ENCODE results near the gene ESD.

ESD gene

DNA sequence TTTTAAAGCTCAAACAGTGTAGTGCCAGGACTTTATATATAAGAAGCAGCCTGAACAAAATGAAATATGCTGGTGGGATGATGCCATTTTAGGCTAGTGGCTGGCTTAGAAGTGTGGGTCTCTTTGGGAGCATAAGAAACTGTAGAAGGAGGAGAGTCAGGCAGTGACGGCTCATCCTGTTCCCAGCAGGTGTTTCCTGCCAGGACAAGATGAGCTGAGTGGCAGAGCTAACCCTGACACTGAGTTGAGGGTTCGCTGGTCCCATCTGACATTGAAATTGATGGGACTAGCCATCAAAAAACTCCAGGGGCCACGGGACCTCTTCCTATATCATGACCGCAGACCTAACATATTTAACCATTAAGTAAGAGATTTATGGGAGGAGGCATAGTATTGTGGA, 51.3 kb downstream of the ESD start:
- DNase-seq (ENCODE audit: low read depth in 3 of 3) = no peak

DNA sequence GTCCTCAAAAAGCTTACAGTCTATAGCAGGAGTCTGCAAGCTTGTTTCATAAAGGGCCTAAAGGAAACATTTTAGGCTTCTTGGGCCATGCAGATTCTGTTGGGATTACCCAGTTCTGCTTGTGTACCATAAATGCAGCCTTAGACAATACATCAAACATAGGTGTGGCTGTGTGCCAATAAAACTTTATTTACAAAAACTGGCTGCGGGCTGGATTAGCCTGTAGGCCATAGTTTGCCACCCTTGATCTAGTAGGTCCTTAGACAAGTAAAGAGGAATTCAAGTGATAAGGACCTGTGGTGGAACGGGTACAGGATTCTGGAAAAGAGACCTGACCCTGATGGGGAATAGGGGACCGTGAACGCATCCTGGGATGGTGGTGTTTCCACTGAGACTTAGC, 51.9 kb downstream of the ESD start:
- no peak for DNase-seq (ENCODE audit: low read depth in 3 of 3)

DNA sequence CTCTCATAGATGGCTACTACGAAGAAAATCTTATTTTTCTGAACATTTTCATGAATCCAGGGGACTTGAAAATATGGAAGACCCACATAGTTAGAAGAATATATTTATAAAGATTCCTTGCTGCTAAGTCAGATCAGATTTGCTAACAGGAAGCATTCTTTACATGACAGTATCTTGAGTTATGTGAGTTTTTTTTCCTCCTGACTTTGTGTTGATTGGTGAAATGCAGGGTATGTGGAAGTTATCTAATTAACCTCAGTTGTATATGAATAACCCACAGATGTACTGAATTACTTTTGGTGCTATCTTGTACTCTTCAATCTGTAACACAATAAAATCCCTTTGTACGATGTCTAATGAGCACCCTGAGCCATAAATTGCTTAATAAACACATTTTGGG, 53.8 kb downstream of the ESD start:
- DNase-seq (ENCODE audit: low read depth in 3 of 3) = no peak

DNA sequence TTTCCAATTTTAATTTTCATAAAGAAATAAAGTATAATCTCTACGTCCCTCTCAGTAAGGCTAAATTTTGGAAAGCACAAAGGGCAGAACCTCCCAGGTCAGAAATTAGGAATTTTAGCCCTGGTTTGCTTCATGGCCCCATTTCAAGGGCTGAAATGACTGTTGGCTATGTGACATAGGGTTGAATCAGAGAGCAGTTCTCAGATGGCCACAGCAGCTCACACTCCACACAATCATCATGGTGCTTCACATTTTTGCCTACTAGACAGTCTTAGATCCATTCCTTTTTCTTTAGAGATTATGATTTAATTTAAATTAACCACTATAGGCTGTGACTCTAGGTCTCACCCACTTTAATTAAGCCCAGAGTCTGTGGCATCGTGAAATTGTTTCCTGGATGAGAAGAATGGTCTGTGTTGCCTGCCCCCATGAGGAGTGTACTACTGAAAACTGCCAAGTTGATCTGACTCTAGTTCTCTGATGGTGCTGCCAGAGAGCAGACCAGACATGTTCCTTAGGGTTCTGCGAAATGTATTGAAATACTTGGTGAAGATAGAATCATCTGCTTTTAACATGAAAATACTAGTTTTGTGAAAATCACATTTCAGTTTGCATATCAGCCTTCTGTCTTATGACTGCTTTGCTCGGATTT, 57.4 kb downstream of the ESD start:
- DNase-seq (ENCODE audit: low read depth in 3 of 3) = no peak

DNA sequence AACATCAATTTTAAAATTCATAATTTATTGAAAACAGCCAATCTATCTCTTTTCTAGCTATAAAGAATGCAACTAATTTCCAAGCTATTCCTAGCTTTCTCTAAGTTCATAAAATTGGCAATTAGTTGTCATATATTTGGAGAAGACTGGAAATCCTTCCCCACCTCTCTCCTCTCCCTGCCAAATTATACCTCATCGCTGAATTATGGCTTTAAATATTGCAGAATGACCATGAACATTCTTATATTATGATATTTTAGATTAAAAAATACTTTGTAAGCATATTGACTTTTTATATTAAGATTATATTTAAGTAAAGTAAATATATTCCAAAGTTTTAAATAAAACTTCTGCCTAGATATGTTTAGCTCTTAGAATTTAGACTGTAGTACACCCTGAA, 58.2 kb downstream of the ESD start:
- no peak for DNase-seq (ENCODE audit: low read depth in 3 of 3)

DNA sequence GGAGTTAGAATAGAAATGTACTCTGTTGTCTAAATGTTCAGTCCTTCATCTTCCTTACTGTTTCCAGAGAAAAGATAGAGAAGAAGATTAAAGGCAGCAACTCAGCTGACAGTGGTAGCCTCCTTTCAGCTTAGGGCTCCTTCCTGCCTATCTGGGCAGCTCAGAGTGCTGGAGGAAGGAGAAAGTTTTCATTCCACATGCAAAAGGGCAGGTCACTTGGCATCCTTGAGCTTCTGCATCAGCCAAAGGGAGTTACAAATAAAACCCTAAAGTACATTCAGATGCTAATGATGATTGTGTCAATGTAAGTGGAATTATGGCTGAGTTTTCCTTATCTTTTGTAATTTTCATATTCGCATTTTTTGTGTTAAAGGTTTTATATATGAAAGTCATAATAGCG, 58.9 kb downstream of the ESD start:
- DNase-seq (ENCODE audit: low read depth in 3 of 3) = no peak

DNA sequence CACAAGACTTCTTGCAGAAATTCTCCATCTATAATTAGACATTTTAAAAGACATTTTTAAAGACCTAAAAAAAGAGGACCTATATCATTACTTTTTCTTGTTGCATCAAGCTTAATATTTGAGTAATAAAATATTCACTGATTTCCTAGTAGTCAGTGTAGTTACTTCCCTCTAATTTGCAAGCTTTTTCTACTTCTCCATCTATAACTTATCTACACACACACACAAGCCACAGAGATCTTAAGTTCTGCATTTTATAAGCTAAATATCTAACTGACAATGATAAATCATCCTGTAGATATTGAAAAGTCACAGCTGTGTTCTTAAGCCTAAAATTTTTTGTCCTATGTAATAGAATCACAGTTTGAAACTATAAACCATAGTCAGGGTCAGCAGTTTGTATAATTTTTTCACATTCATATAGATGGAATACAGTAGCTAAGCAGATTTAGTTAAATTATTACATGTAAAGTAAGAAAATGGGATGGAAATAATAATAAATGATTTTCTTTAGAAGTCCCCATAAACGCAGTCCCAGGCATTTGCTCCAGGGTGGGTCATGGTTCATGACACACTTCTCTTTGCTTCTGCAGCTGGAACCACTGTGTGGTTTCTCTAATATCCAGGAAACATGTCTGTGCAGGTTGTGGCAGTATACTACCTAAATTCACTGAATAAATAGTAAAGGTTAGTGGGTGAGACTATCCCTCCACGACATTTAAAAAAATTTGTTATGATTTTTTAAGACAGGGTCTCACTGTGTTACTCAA, 60.2 kb downstream of the ESD start:
- DNase-seq (ENCODE audit: low read depth in 3 of 3) = no peak

DNA sequence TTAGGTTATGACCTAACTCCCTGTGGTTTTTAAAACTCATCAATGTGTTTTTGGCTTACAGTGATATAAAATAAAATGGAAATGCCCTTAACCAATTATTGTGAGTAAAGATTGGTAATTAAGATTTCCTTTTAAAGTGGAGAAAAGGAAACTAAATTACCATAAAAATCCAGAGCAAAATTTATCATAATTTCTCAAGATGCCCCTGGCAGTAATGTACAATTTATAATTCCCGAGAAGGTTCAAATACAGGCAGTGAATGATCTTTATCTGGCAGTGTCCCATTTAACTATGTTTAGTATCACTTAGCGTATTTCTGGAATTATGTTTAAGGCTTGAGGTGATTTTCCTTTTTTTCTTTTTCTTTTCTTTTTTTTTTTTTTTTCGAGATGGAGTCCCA, 61.5 kb downstream of the ESD start:
- no peak for DNase-seq (ENCODE audit: low read depth in 3 of 3)

DNA sequence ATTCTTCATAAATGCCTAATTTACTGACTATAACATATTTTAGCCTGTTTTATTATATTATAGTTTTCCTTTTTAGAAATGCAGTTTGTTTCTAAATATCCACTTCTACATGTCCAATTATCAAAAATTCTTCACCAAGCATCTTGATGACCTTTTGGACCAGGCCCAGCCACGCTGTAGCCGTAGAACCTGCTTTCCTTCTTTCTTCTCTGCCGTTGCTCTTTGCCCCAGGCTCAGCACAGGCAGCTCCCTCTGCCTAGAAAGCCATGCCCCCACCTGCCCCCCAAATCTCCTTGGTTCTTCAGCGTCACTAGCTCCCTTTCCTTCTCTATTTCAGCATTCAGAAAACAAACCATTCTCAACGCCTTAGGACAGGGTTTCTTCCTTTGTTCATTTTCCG, 65.4 kb downstream of the ESD start:
- DNase-seq (ENCODE audit: low read depth in 3 of 3) = no peak

DNA sequence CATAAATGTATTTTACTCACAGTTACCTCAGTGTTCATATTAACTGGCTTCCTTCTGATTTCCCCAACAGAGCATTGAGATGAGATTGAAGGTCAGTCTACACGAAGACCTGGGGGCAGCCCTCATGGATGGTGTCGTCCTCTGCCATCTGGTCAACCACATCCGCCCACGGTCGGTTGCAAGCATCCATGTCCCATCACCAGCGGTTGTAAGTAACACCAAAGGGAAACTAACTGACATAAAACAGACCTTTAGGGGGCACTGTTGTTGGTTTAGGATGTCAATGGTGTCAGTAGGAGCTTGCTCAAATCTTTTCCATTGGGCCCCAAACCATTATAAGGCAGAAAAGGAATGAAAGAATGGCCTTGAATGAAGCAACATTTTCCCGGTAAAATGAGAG, 68.2 kb downstream of the ESD start:
- DNase-seq (ENCODE audit: low read depth in 3 of 3) = peak in 1 of 3 experiments; percentile 10

DNA sequence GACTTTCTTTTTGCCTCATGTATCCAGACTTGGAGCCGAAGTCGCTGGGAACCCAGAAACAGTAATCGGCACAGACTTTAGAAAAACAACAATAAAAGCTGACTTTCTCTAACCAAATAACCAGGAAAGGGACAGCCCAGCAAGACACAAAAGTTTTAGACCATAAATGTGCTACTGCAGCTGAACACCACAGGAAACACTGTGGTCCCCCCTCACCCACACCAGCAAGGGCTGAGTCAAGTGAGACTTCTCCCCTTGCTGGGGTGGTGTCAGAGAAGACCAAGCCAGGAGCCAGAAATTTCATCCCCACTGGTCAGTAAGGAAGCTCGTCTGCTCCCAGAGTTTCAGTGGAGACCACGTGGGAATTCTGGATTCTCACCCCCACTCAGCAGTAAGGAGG, 70.6 kb downstream of the ESD start:
- DNase-seq (ENCODE audit: low read depth in 3 of 3) = no peak
